CD4-positive, alpha-beta T cell treated with Interferon gamma for 1 hour (primary cell): ENCODE data around the gene APOL3.
"Not testable (repeated sequence)": the region's sequence is repeated elsewhere in the genome, so short reads cannot be mapped to it uniquely, and the experiment has no call there.

Source experiments
- DNase-seq: peaks from one replicate; pipeline ENCODE4 v3.0.0-alpha.2; 2020

Gene APOL3

GRCh38 chr22:36099561-36099960 lies 61.0 kb downstream of the APOL3 start:
- DNase-seq = not testable (repeated sequence)

GRCh38 chr22:36097880-36098279 lies 62.7 kb downstream of the APOL3 start:
- no peak for DNase-seq

- DNase-seq = not testable (repeated sequence)
Measured at GRCh38 chr22:36090772-36091171, 69.8 kb downstream of the APOL3 start.
